GM19452 (cell line): ENCODE measurements around the gene PLCH1.
"Not testable (repeated sequence)": the region's sequence is repeated elsewhere in the genome, so short reads cannot be mapped to it uniquely, and the experiment has no call there.

Source experiments
- ATAC-seq: cut with Tn5 transposase; IDR thresholded peaks from one replicate; pipeline ENCODE4 v1.9.1; 2021; ENCODE audit not compliant: unreplicated experiment

The PLCH1 gene

GRCh38 chr3:155646128-155646527, 98.7 kb downstream of the PLCH1 start:
- no peak for ATAC-seq

GRCh38 chr3:155643581-155644165, 101.2 kb downstream of the PLCH1 start:
- ATAC-seq, result no peak

DNA sequence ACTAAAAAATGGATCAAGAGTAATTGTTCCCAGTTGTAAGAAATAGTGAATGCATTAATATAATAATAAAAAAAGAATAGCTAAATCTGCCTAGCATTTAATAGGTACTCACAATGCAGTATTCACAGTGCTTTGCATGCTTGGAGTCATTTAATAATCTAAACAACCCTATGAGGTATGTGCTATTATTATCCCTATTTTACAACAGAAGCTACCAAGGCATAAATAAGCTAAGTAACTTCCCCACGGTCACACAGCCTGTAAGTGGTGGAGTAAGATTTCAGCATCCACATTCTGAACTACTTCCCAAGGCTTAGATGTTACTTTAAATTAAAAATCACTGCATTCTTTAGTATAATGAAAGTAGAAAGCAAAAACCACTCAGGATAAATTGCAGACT, 102.9 kb downstream of the PLCH1 start:
- no peak for ATAC-seq

GRCh38 chr3:155640098-155640497, 104.8 kb downstream of the PLCH1 start:
- no peak for ATAC-seq

GRCh38 chr3:155639462-155640055, 105.3 kb downstream of the PLCH1 start:
- no peak for ATAC-seq

DNA sequence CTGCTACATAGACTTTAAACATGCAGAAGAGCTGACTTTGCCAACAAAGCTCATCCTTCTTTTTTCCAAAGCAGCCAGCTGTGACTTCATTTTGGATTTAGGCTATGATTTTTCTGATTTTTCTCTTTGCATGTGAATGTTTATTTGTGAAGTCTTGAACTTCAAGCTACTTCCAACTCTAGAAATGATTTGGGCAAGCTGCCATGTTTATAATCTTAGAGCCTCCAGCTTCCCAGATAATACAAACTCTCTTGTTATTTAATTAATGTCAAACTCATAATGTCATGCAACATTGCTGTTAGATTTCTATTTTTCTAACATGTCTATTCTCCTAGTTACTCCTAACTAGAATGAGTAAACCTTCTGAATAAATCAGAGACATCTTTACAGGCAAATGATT, 106.4 kb downstream of the PLCH1 start:
- ATAC-seq, result not testable (repeated sequence)

GRCh38 chr3:155637567-155637966, 107.3 kb downstream of the PLCH1 start:
- ATAC-seq, result no peak

- ATAC-seq, result no peak
Measured at GRCh38 chr3:155635056-155635455, 109.8 kb downstream of the PLCH1 start.

DNA sequence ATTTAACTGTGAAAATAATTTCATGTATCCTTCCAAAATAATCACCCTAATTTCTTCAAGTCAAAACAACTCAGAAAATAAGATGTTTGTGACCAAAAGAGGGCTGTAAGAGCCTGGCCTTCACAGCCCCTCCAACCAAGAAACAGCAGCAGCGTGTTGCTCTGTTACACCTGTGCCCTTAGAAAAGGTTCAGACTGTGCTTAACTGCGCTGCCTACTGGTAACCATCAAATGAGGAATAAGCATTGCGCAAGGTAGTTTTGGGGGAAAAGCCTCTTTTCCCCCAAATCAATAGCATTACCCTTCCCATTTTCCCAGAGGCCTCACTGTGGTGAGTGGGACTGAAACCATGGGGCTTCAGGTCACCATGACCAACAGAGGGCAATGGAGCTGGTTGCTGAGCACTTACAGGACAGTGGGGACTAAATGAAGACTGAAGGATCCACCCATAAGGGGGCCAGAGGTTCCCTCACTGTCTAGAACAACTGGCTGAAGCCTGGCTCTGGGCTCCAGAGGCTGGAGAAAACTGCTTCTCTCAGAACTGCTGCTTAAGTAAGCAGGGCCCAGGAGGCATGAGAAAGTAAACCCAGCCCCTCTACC, 110.7 kb downstream of the PLCH1 start:
- ATAC-seq, result no peak

- ATAC-seq, result no peak
Measured at GRCh38 chr3:155631323-155632019, 113.4 kb downstream of the PLCH1 start.

GRCh38 chr3:155629556-155629955, 115.3 kb downstream of the PLCH1 start:
- ATAC-seq, result no peak

- no peak for ATAC-seq
Measured at GRCh38 chr3:155629056-155629455, 115.8 kb downstream of the PLCH1 start.

DNA sequence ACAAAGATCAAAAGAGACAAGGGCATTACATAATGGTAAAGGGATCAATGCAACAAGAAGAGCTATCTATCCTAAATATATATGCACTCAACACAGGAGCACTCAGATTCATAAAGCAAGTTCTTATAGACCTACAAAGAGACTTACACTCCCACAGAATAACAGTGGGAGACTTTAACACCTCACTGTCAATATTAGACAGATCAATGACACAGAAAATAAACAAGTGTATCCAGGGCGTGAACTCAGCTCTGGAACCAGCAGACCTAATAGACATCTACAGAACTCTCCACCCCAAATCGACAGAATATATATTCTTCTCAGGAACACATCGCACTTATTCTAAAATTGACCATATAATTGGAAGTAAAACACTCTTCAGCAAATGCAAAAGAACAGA, 122.2 kb downstream of the PLCH1 start:
- ATAC-seq, result not testable (repeated sequence)

DNA sequence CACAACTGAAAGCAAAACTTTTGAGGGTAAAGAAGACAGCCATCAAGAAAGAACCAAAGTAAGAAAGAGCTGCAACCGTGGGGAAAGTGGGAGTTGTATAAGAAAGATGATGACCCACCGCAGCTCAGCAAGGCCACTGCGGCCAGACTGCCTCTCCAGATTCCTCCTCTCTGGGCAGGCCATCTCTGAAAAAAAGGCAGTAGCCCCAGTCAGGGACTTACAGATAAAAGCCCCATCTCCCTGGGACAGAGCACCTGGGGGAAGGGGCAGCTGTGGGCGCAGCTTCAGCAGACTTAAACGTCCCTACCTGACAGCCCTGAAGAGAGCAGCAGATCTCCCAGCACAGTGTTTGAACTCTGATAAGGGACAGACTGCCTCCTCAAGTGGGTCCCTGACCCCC, 124.3 kb downstream of the PLCH1 start:
- ATAC-seq, result not testable (repeated sequence)

DNA sequence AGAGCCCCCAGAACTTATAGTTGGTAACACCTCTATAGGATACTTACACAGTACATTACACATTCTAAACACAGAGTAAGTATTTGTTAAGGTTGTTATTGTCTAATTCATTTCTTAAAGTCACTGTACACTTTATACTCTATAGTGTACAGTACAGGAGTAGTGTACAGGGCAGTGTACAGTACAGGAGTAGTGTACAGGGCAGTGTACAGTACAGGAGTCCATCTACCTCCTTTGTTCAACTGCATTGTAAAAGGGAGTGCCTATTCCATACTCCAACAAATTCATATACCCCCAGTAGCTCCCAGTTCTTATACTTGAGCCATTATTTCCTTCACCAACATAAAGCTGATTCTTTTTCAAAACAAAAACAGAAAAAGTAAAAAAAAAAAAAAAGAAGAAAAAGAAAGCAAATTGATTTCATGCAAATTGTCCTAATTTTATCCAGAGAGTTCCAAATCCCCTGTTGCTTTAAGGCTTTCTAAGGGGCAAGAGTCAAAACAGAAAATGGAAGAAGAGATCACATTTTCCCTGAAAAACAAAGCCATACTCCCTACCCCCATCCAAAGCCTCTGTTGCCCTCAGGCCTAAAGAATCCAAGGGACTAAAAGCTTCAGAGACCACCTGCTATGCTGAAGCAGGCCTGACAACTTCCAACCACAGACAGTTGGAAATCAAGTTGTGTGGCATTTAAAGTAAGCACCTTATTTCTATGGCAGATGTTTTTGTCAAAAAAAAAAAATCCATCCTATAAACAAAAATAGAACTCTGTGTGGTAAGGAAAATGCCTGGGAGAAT, 125.6 kb downstream of the PLCH1 start:
- no peak for ATAC-seq

DNA sequence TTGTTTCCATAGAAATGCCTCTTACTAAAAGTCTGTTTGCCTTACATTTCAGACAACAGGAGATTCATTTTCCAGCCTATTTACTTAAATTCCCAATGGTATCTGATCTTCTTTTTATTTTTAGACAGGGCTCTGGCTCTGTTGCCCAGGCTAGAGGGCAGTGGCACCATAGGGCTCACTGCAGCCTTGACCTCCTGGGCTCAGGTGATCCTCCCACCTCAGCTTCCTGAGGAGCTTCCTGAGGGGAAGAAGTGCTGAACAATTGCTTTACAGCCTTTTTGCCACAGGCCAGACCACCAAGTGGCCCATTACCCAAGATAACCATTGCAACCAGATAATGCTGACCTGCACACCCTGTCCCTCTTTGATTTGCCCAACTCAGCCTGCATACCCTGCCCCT, 126.3 kb downstream of the PLCH1 start:
- no peak for ATAC-seq

DNA sequence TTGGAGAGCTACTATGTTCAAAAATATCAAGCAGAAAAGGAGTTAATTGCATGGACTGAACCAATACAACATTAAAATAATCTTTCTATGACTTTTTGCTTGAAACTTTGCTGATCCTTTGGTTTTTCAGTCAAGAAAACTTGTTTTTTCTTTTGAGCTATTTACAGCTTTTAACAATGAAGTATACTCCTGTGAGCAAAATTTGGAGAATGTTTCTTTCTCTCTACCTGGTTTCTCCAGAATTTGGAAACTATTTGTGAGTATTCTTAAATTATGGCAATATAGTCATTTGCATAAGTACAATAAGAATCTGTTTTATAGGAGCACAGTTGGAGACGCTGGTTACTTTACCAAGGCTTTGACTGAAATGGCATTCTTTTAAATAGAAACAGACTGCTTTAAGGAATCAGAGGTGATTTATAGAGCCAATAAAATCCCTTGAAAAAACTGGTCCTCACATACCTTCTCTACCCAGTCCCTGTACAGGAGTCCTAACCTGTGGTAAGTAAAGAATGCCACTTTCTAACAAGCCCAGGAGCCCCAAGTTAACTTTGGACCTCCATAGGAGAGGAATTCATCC, 127.4 kb downstream of the PLCH1 start:
- no peak for ATAC-seq

GRCh38 chr3:155615141-155615540, 129.7 kb downstream of the PLCH1 start:
- ATAC-seq, result not testable (repeated sequence)

GRCh38 chr3:155614410-155614809, 130.5 kb downstream of the PLCH1 start:
- not testable (repeated sequence) for ATAC-seq

DNA sequence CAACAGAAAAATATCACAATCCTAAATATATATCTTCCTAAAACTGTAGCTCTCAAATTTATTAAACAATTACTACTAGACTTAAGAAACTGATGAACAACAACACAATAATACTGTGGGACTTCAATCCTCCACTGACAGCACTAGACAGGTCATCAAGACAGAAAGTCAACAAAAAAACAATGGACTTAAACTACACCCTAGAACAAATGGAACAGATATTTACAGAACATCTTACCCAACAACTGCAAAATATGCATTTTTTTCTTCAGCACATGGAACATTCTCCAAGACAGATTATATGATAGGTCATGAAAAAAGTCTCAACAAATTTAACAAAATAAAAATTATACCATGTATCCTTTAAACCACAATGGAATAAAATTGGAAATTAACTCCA, 133.4 kb downstream of the PLCH1 start:
- no peak for ATAC-seq

DNA sequence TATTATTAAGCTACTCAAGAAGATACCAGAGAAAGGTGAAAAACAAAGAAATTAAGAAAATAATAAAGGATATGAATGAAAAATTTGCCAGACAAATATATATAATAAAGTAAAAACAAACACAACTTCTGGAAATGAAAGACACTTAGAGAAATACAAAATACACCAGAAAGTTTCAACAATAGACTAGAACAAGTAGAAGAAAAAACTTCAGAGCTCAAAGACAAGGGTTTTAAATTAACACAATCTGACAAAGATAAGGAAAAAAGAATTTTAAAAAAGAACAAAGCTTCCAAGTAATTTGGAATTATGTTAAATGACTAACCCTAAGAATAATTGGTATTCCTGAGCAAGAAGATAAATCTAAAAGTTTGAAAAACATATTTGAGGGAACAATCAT, 135.3 kb downstream of the PLCH1 start:
- ATAC-seq, result no peak
